ENCODE data around the gene NAA16. TPM values are rescaled to one million over a fixed set of nuclear protein-coding genes. Genes with fewer than 3 reads are reported as not detected.
"Not testable (repeated sequence)": the region's sequence is repeated elsewhere in the genome, so short reads cannot be mapped to it uniquely, and the experiment has no call there.

NAA16 gene
- total RNA-seq, 1 donor from 2014 or later: 7.4 TPM

DNA sequence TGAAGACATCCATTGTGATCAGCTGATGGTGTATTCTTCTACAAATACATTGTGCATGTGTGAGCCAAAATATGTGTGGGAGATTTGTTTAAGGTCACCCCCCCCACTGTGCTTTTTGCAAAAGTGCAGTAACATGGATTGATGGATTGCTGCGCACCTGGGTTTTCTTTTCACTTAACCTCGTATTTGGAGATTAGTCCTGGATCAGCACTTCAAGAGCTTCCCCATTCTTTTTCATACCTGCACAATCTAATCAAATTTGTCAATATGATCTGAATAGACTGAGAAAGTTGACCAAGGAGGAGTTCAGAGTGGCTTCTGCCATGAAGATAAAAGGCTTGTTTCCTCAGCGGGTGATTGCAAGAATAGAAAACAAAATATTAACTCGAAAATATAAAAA lies 23.7 kb downstream of the NAA16 start:
- ATAC-seq (no peak), DNase-seq (ENCODE audit: missing footprints) (no peak)
- intact Hi-C loops (cut with DNase I): no loop called here

GRCh38 chr13:41344358-41344757 lies 33.3 kb downstream of the NAA16 start:
- ATAC-seq: no peak
- DNase-seq (ENCODE audit: missing footprints): no peak
- intact Hi-C loops (cut with DNase I): no loop called here

- peak; percentile 37 for ATAC-seq
- no peak for DNase-seq (ENCODE audit: missing footprints)
- intact Hi-C loops (cut with DNase I): no loop called here
Observed at GRCh38 chr13:41345165-41345913, 34.3 kb downstream of the NAA16 start.

DNA sequence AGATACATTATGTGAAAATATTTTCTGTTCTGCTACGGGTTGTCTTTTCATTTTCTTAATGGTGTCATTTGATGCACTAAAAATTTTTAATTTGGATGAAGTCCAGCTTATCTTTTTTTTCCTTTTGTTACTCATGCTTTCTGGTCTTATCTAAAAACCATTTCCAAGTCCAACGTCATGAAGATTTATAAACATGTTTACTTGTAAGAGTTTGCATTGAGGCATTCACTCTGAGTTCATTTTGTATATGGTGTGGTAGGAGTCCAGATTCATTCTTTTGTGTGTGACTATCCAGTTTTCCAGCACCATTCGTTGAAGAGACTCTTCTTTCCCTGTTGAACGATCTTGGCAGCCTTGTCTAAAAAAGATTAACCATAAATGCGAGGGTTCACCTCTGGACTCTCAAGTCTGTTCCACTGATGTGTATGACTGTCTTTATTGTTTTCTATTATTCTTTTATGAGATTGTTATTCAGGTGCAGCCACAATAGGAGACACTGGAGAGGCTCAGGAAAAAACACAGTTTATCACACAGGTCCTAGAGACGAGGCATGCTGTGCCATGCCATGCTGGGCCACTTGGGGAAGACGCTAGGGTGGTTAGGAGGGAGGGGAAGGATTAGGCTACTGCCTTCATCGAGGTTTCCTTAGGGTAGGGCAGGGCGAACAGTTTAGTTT lies 35.0 kb downstream of the NAA16 start:
- peak; percentile 31 for ATAC-seq
- intact Hi-C loops (cut with DNase I): no loop called here
- DNase-seq (ENCODE audit: missing footprints): no peak

DNA sequence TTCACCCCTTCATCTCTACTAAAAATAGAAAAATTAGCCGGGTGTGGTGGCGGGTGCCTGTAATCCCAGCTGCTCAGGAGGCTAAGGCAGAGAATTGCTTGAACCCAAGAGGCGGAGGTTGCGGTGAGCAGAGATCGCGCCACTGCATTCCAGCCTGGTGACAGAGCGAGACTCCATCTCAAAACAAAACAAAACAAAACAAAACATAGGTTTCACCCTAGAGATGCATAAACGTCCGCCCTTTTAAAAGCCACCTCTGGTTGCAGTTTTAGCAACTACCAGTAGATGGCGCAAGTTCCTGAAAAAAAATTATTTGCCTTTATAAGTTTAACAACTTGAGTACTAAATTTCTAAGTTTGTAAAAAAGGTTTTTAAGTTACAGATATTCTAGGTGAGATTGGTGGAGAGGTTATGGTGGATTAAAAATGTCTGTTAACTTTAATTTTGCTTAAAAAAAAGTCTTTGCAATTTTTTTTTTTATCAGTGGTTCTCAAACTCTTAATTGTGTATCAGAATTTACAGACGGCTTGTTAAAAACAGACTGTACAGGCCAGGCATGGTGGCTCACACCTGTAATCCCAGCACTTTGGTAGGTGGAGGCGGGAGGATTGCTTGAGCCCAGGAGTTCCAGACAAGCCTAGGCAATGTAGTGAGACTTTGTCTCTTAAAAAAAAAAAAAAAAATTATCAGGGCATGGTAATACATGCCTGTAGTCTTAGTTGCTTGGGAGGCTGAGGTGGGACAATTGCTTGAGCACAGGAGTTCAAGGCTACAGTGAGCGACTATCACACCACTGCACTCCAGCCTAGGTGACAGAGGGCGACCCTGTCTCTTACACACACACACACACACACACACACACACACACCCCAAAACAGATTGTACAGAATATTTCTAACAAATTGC lies 42.1 kb downstream of the NAA16 start:
- intact Hi-C loops (cut with DNase I): loop anchor here (5.0 kb wide), 2 partner anchors 299 to 759 kb away; no protein-coding TSS in a partner anchor
- DNase-seq (ENCODE audit: missing footprints) (no peak), ATAC-seq (no peak)

- ATAC-seq: no peak
- DNase-seq (ENCODE audit: missing footprints): no peak
- intact Hi-C loops (cut with DNase I): loop anchor here (5.0 kb wide), 2 partner anchors 298 to 758 kb away; no protein-coding TSS in a partner anchor
Observed at GRCh38 chr13:41354416-41354815, 43.3 kb downstream of the NAA16 start.

DNA sequence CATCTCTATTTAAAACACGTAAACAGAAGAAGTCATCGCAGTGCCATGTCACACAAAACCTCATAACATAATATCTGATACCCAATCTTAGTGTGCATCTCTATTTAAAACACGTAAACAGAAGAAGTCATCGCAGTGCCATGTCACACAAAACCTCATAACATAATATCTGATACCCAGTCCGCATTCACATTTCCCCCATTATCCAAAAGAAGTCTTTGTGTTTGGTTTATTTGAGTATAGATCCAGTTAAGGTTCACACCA lies 45.2 kb downstream of the NAA16 start:
- DNase-seq (ENCODE audit: missing footprints); ATAC-seq; intact Hi-C loops (cut with DNase I): not testable (repeated sequence)

GRCh38 chr13:41356786-41357185 lies 45.7 kb downstream of the NAA16 start:
- DNase-seq (ENCODE audit: missing footprints): no peak
- no peak for ATAC-seq
- intact Hi-C loops (cut with DNase I): no loop called here

DNA sequence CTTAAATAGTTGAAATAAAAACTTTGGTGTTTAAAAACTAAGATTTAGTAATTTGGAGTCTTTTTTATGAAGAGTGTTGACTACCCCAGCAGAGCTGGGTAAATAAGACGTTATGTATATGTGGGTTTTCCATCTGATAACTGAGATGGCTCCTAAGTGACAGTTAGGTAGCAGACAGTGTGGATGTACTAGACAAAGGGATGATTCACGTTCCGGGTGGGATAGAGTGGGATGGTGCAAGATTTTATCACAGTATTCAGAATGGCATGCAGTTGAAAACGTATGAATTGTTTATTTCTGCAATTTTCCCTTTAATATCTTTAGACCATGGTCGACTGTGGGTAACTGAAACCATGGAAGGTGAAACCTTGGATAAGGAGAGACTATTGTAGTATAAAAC lies 50.4 kb downstream of the NAA16 start:
- DNase-seq (ENCODE audit: missing footprints) (no peak), ATAC-seq (no peak)
- intact Hi-C loops (cut with DNase I): no loop called here

DNA sequence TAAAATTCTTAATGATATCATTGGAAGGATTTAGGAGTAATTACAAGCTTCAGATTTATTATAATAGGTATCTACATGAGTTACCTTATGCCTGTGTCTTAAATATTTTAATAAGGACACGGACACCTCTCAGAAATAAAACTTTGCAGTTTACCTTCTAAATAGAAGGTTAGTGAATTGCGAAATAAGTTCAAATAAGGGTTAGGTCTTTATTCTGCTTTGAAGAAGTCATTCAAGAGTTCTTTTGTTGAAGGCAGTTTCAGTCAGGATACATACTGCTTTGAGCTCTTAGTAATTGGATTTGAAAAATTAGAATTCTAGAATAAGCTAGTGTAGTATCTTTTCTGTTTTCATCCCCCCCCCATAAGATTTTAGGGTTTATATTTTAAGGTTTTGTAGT lies 53.0 kb downstream of the NAA16 start:
- DNase-seq (ENCODE audit: missing footprints): no peak
- no peak for ATAC-seq
- intact Hi-C loops (cut with DNase I): no loop called here

DNA sequence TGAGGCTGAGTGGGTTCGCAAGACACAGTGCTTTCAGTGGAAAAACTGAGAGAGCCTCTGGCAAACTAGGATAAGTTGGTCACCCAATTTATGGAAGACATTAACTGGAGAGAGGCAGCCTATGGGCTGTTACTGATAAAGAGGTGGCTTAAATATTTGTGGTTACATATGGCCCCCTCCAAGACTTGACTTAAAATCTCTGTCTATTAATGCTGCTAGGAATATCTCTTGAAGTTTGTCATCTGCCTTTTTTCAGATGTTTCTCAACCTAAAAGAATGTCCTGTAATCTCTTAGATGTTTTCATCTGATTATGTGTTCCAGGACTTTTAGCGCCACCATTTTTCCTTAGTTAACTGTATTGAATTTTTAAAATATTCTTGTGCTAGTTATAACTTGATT lies 54.6 kb downstream of the NAA16 start:
- intact Hi-C loops (cut with DNase I): no loop called here
- ATAC-seq (no peak), DNase-seq (ENCODE audit: missing footprints) (no peak)

GRCh38 chr13:41370736-41371135 lies 59.7 kb downstream of the NAA16 start:
- intact Hi-C loops (cut with DNase I): no loop called here
- DNase-seq (ENCODE audit: missing footprints) (no peak), ATAC-seq (no peak)

DNA sequence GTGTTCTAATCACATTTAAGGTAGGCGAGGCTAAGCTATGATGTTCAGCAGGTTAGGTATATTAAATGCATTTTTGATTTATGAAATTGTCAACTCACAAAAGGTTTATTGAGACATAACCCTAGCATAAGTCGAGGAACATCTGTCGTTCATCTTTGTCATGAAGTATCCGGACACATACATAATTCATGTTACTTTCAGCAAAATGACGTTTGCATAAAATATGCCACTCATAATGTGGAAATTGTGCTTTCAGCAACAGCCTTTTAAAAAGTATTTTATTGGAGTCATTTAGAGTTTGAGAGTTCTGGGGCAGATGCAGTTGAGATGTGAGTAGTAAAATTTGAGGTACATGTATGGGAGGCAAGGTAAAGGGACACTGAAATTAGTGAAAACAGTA lies 66.4 kb downstream of the NAA16 start:
- DNase-seq (ENCODE audit: missing footprints) (no peak), ATAC-seq (no peak)
- intact Hi-C loops (cut with DNase I): no loop called here

GRCh38 chr13:41382431-41382830 lies 71.4 kb downstream of the NAA16 start:
- intact Hi-C loops (cut with DNase I): loop anchor here (10.0 kb wide), 1 partner anchor 272 kb away; no protein-coding TSS in a partner anchor
- DNase-seq (ENCODE audit: missing footprints) (no peak), ATAC-seq (no peak)

DNA sequence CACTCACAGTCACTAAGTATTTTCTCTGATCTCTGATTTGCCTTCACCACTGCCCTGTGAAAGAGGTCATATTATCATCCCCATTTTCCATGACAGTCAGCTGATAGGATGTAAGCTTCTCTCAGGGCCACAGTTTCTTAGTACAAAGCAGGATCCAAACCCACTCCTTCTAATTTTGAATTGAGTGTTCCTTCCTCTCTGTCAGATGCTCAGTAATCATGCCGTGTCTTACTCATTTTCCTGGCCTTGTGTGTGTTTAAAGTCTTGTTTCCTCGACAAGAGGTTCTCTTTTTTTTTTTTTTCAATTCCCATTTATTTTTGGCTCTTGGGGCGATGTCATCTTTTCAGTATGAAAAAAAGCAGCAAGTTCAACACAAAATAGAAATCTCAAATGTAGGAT lies 72.3 kb downstream of the NAA16 start:
- DNase-seq (ENCODE audit: missing footprints): no peak
- intact Hi-C loops (cut with DNase I): loop anchor here (10.0 kb wide), 1 partner anchor 271 kb away; no protein-coding TSS in a partner anchor
- ATAC-seq: no peak

DNA sequence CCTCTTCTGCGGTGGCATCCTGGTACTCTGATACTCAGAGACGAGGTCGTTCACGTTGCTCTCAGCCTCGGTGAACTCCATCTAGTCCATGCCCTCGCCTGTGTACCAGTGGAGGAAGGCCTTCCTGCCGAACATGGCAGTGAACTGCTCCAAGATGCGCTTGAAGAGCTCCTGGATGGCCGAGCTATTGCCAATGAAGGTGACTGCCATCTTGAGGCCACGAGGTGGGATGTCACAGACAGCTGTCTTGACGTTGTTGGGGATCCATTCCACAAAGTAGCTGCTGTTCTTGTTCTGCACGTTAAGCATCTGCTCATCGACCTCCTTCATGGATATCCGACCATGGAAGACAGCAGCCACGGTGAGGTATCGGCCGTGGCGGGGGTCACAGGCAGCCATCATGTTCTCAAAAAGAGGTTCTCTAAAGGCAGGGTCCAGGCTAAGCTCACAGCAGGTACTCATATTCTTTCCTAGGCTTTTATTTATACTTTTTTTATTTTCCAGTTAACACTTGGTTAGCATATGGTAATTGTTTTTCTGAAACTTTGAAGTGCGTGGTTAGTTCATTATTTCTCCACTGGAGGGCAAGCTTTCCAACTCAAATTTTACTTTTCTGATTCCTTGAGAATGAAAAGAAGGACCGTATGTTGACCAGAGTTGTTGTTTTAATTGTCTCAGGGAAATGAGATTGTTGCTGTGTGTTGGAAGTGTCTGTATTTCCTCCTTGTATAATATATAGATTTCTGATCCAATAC lies 73.9 kb downstream of the NAA16 start:
- no peak for DNase-seq (ENCODE audit: missing footprints)
- intact Hi-C loops (cut with DNase I): loop anchor here (10.0 kb wide), 1 partner anchor 270 kb away; no protein-coding TSS in a partner anchor
- no peak for ATAC-seq

DNA sequence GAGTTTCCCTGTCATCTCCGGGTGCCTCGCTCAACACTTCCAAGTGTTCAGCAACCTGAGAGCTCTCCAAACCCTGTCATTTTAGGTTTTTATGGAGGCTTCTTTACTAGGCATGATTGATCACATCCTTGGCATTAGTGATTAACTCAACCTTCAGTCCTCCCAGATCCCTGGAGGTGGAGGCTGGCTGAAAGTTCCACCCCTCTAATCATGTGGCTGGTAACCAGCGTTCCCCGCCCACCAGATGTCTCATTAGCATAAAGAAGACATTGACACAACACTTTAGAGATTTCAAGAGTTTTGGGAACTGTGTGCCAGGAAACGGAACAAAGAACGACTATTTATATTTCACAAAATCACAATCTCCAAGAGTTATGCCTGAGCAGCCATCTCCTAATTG lies 75.1 kb downstream of the NAA16 start:
- ATAC-seq (no peak), DNase-seq (ENCODE audit: missing footprints) (no peak)
- intact Hi-C loops (cut with DNase I): loop anchor here (10.0 kb wide), 1 partner anchor 269 kb away; no protein-coding TSS in a partner anchor

DNA sequence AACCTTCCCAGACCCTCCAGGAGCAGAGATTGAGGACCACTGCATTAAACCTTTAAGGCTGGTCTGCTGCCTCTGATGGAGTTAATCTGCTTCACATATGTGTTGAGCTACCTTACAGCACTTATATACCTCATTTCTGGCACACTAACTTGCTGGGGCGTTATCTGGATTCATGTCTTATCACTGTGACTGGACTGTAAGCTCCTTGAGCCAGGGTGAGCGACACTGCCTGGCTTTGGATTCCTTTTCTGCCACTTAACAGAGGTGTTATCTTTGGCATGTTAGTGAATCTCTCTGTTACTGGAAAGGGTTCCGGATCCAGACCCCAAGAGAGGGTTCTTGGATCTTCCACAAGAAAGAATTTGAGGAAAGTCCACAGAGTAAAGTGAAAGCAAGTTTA lies 76.5 kb downstream of the NAA16 start:
- intact Hi-C loops (cut with DNase I): loop anchor here (10.0 kb wide), 1 partner anchor 267 kb away; no protein-coding TSS in a partner anchor
- ATAC-seq: no peak
- DNase-seq (ENCODE audit: missing footprints): no peak

All from Right ventricle myocardium inferior (tissue), 1 donor.